H9 (cell line): ENCODE measurements around the gene CKLF. TPM values are rescaled to one million over a fixed set of nuclear protein-coding genes. Genes with fewer than 3 reads are reported as not detected.

Experiments
- DNase-seq: peaks from one replicate; pipeline ENCODE4 v3.0.0-alpha.2; 2017
- H2AFZ ChIP-seq: one replicate; pipeline ENCODE4 v1.6.1; 2013; ENCODE audit warnings: mild to moderate bottlenecking, low read length, control low read depth, moderate library complexity
- H2AK5ac ChIP-seq: 2 replicates; pipeline ENCODE4 v1.6.1; 2013; ENCODE audit warnings: low read length, control low read depth, mixed read lengths; ENCODE audit not compliant: insufficient read length
- H2BK120ac ChIP-seq: one replicate; pipeline ENCODE4 v1.6.1; 2013; ENCODE audit warnings: low read depth, mild to moderate bottlenecking, low read length, control low read depth, inconsistent platforms; ENCODE audit not compliant: poor library complexity, severe bottlenecking
- H2BK12ac ChIP-seq: 2 replicates; pipeline ENCODE4 v1.6.1; 2013; ENCODE audit warnings: low read length, control low read depth, mixed read lengths, low read depth; ENCODE audit not compliant: insufficient read length
- H2BK15ac ChIP-seq: 2 replicates; pipeline ENCODE4 v1.6.1; 2013; ENCODE audit warnings: low read depth, low read length, control low read depth
- H2BK20ac ChIP-seq: one replicate; pipeline ENCODE4 v1.6.1; 2013; ENCODE audit warnings: low read depth, mild to moderate bottlenecking, low read length, control low read depth, inconsistent platforms; ENCODE audit not compliant: poor library complexity, severe bottlenecking
- H2BK5ac ChIP-seq: 2 replicates; pipeline ENCODE4 v1.6.1; 2013; ENCODE audit warnings: low read length, control low read depth, mixed read lengths; ENCODE audit not compliant: insufficient read length
- H3K14ac ChIP-seq: 2 replicates; pipeline ENCODE4 v1.6.1; 2013; ENCODE audit warnings: low read length, control low read depth; ENCODE audit not compliant: insufficient read depth
- H3K18ac ChIP-seq: 2 replicates; pipeline ENCODE4 v1.6.1; 2013; ENCODE audit warnings: low read depth, mild to moderate bottlenecking, mixed read lengths, low read length, control low read depth; ENCODE audit not compliant: insufficient read length
- H3K23ac ChIP-seq: 2 replicates; pipeline ENCODE4 v1.6.1; 2013; ENCODE audit warnings: low read length, control low read depth, mixed read lengths, low read depth; ENCODE audit not compliant: insufficient read length
- H3K23me2 ChIP-seq: 2 replicates; pipeline ENCODE4 v1.6.1; 2013; ENCODE audit warnings: low read depth, mild to moderate bottlenecking, mixed read lengths, low read length, control low read depth; ENCODE audit not compliant: insufficient read length, poor library complexity, severe bottlenecking
- H3K27ac ChIP-seq: 2 replicates; pipeline ENCODE4 v1.5.1; 2013; ENCODE audit warnings: low read length, control low read depth, mixed read lengths, low read depth; ENCODE audit not compliant: insufficient read length
- H3K27me3 ChIP-seq: 2 replicates; pipeline ENCODE4 v1.6.1; 2013; ENCODE audit warnings: low read length, control low read depth, inconsistent platforms; ENCODE audit not compliant: insufficient read depth
- H3K4ac ChIP-seq: 2 replicates; pipeline ENCODE4 v1.6.1; 2013; ENCODE audit warnings: low read depth, mild to moderate bottlenecking, control low read depth, inconsistent platforms, low read length, moderate library complexity
- H3K4me1 ChIP-seq: 2 replicates; pipeline ENCODE4 v1.6.1; 2013; ENCODE audit warnings: low read length, control low read depth, inconsistent platforms; ENCODE audit not compliant: insufficient read depth
- H3K4me2 ChIP-seq: 2 replicates; pipeline ENCODE4 v1.6.1; 2013; ENCODE audit warnings: low read length, control low read depth, mixed read lengths; ENCODE audit not compliant: insufficient read length, insufficient read depth
- H3K56ac ChIP-seq: 2 replicates; pipeline ENCODE4 v1.6.1; 2013; ENCODE audit warnings: low read depth, mild to moderate bottlenecking, mixed read lengths, low read length, control low read depth; ENCODE audit not compliant: insufficient read length
- H3K79me1 ChIP-seq: 2 replicates; pipeline ENCODE4 v1.6.1; 2013; ENCODE audit warnings: low read depth, mild to moderate bottlenecking, moderate library complexity, low read length, control low read depth, inconsistent platforms; ENCODE audit not compliant: insufficient read depth, poor library complexity, severe bottlenecking
- H3K79me2 ChIP-seq: 2 replicates; pipeline ENCODE4 v1.6.1; 2013; ENCODE audit warnings: low read length, control low read depth, inconsistent platforms; ENCODE audit not compliant: insufficient read depth
- H3K9ac ChIP-seq: 2 replicates; pipeline ENCODE4 v1.6.1; 2013; ENCODE audit warnings: low read length, control low read depth, mixed read lengths; ENCODE audit not compliant: insufficient read length; ENCODE audit errors: extremely low read depth
- H3K9me3 ChIP-seq: one replicate; pipeline ENCODE4 v1.6.1; 2013; ENCODE audit warnings: low read depth, low read length, inconsistent platforms; ENCODE audit not compliant: control insufficient read depth
- H3T11ph ChIP-seq: one replicate; pipeline ENCODE4 v1.6.1; 2013; ENCODE audit warnings: mild to moderate bottlenecking, low read length, control low read depth, inconsistent platforms
- H4K20me1 ChIP-seq: one replicate; pipeline ENCODE4 v1.6.1; 2013; ENCODE audit not compliant: control insufficient read depth, insufficient read length, insufficient read depth
- H4K5ac ChIP-seq: 2 replicates; pipeline ENCODE4 v1.6.1; 2013; ENCODE audit warnings: low read depth, mild to moderate bottlenecking, mixed read lengths, low read length, control low read depth; ENCODE audit not compliant: insufficient read length
- H4K8ac ChIP-seq: replicated peaks from 2 replicates; pipeline ENCODE4 v1.6.1; 2013; ENCODE audit warnings: low read length, control low read depth, mixed read lengths, low read depth; ENCODE audit not compliant: insufficient read length
- H4K91ac ChIP-seq: 2 replicates; pipeline ENCODE4 v1.6.1; 2013; ENCODE audit warnings: low read depth, mild to moderate bottlenecking, moderate library complexity, mixed read lengths, low read length, control low read depth; ENCODE audit not compliant: insufficient read length
- H3K27ac Mint-ChIP-seq, 3 experiments: 2 replicates in 2 of 3; 3 replicates in 1 of 3; pipeline ENCODE4 v1.8.0; 2020 to 2021; ENCODE audit warnings: mixed read lengths in 3 of 3, mild to moderate bottlenecking in 1 of 3, moderate library complexity in 1 of 3
- H3K27me3 Mint-ChIP-seq: 2 replicates; pipeline ENCODE4 v1.8.0; 2021; ENCODE audit warnings: low read depth, mild to moderate bottlenecking, moderate library complexity, mixed read lengths
- H3K36me3 Mint-ChIP-seq, 3 experiments: 2 replicates in 2 of 3; 3 replicates in 1 of 3; pipeline ENCODE4 v1.8.0; 2020 to 2021; ENCODE audit warnings: low read depth in 3 of 3, mixed read lengths in 3 of 3; ENCODE audit not compliant: insufficient read depth in 1 of 3
- H3K4me1 Mint-ChIP-seq, 2 experiments: 2 replicates each; pipeline ENCODE4 v1.8.0; 2020; ENCODE audit warnings: mixed read lengths in 2 of 2
- H3K4me3 Mint-ChIP-seq, 2 experiments: 2 replicates in 1 of 2; 3 replicates in 1 of 2; pipeline ENCODE4 v1.8.0; 2020 to 2021; ENCODE audit warnings: mild to moderate bottlenecking in 2 of 2, mixed read lengths in 2 of 2, moderate library complexity in 1 of 2
- H3K9me3 Mint-ChIP-seq, 2 experiments: 2 replicates in 1 of 2; 3 replicates in 1 of 2; pipeline ENCODE4 v1.8.0; 2020; ENCODE audit warnings: mild to moderate bottlenecking in 2 of 2, mixed read lengths in 2 of 2, moderate library complexity in 1 of 2
- CTCF ChIP-seq: fragments of 200-600 bp; sonication (generic); conservative IDR thresholded peaks from 3 replicates; pipeline ENCODE4 v1.8.0; 2021; ENCODE audit warnings: antibody characterized with exemption, mild to moderate bottlenecking
- WGBS: extraction: QIAGEN DNeasy Blood & Tissue Kit; methylation state at CpG from one replicate; pipeline ENCODE4 v1.1.7; 2013; ENCODE audit warnings: missing lambda C conversion rate, low lambda C conversion rate, mixed read lengths; ENCODE audit not compliant: insufficient read length; ENCODE audit errors: extremely low coverage; 5-methylcytosine and 5-hydroxymethylcytosine counted together
- total RNA-seq: library from RNA; stranded (reverse); gene quantifications from 2 replicates; pipeline ENCODE4 v1.2.1, GENCODE V29; 2021

The CKLF gene
- total RNA-seq, 1 experiment from 2014 or later: 23.1 TPM

- Mint-ChIP-seq H3K4me1 (0 out of 4 replicates have a peak, but pooled peaks cover 0 to 3% of the 10 kb centered on the region in 2 experiments), H3K4me3 (no peak overlapping the region), H3K9me3 (no peaks in the 10 kb centered on the region), H3K27ac (peak overlapping the region in 1 of 3 experiments; percentile 69; a peak in 1 of 7 replicates), H3K36me3 (peaks cover 0 to 6% (median 0%) of the 10 kb centered on the region in 3 experiments; a peak in 4 of 7 replicates), H3K27me3 (peaks cover 2% of the 10 kb centered on the region; the same call in 1 of the 2 replicates)
- H3K23ac ChIP-seq: no peak overlapping the region
- H4K5ac ChIP-seq: no peak overlapping the region
- no CpG with 5 or more reads among the region's 6 CpGs for WGBS
- H3K18ac ChIP-seq: no peak overlapping the region
- no peak overlapping the region for H3T11ph ChIP-seq
- no peak overlapping the region for H2AFZ ChIP-seq
- H4K8ac ChIP-seq: no peak overlapping the region
- no peak overlapping the region for H3K27ac ChIP-seq
- H3K23me2 ChIP-seq: no peaks in the 10 kb centered on the region
- no peak overlapping the region for H3K4ac ChIP-seq
- DNase-seq: no peak
- no peaks in the 10 kb centered on the region for H3K4me1 ChIP-seq
- H4K91ac ChIP-seq: no peak overlapping the region
- H3K56ac ChIP-seq: no peak overlapping the region
- H3K79me1 ChIP-seq: no peaks in the 10 kb centered on the region
- H2BK5ac ChIP-seq: no peak overlapping the region
- no peak overlapping the region for H2BK120ac ChIP-seq
- no peaks in the 10 kb centered on the region for H3K79me2 ChIP-seq
- no peaks in the 10 kb centered on the region for H4K20me1 ChIP-seq
- H2BK20ac ChIP-seq: no peak overlapping the region
- no peak overlapping the region for H3K9ac ChIP-seq
- TF ChIP-seq CTCF: no peak
- H3K9me3 ChIP-seq: no peaks in the 10 kb centered on the region
- no peak overlapping the region for H3K4me2 ChIP-seq
- no peak overlapping the region for H3K14ac ChIP-seq
- H2BK12ac ChIP-seq: no peak overlapping the region
- H2BK15ac ChIP-seq: no peak overlapping the region
- H3K27me3 ChIP-seq: no peaks in the 10 kb centered on the region
- H2AK5ac ChIP-seq: no peak overlapping the region
These were observed 27.7 kb upstream of the CKLF start for GRCh38 chr16:66524601-66525164.
